ENCODE data around the gene ROR1. TPM values are rescaled to one million over a fixed set of nuclear protein-coding genes. Genes with fewer than 3 reads are reported as not detected.

The ROR1 gene
- total RNA-seq, 1 experiment from 2014 or later, result 2.7 TPM

- TF ChIP-seq CEBPB (IDR thresholded peaks at IDR 0.05; ENCODE audit: low read depth), result no peak
- TF ChIP-seq SRF (IDR thresholded peaks at IDR 0.05; ENCODE audit: low read depth), result no peak
- no peak for TF ChIP-seq ELF1 (IDR thresholded peaks at IDR 0.05; ENCODE audit: borderline replicate concordance, low read depth)
- no peak for TF ChIP-seq POLR2A (IDR thresholded peaks at IDR 0.05; ENCODE audit: borderline replicate concordance, extremely low read depth, insufficient read depth, insufficient read length)
- TF ChIP-seq ATF3 (IDR thresholded peaks at IDR 0.05), result no peak
- TF ChIP-seq TCF7L2 (IDR thresholded peaks at IDR 0.05; ENCODE audit: borderline replicate concordance, extremely low read depth, insufficient read depth, insufficient read length), result no peak
- no peak for TF ChIP-seq EZH2 (IDR thresholded peaks at IDR 0.05)
- TF ChIP-seq ZFX (IDR thresholded peaks at IDR 0.05), result no peak
- no peak for TF ChIP-seq SIN3A (IDR thresholded peaks at IDR 0.05; ENCODE audit: low read depth)
- no peak for TF ChIP-seq SP1 (IDR thresholded peaks at IDR 0.05; ENCODE audit: low read depth)
- TF ChIP-seq ZNF274 (IDR thresholded peaks at IDR 0.05; ENCODE audit: low read depth, low read length), result no peak
- TF ChIP-seq EZH2phosphoT487 (IDR thresholded peaks at IDR 0.05; ENCODE audit: borderline replicate concordance), result no peak
- no peak for TF ChIP-seq CBX3 (IDR thresholded peaks at IDR 0.05; ENCODE audit: low read depth)
- H3K9me3 ChIP-seq (ENCODE audit: control insufficient read depth in 1 of 2, insufficient read depth in 1 of 2, low read depth in 1 of 2, low read length in 2 of 2), result no peaks in the 10 kb centered on the region
- no TSS peak for BruUV-seq (replicated peaks)
- H3K9me2 ChIP-seq (ENCODE audit: insufficient read depth), result no peaks in the 10 kb centered on the region
- RAD21 ChIA-PET (ENCODE audit: low non-redundant PET in 1 of 2, low total read pairs in 2 of 2, uncharacterized antibody in 2 of 2, unreplicated experiment in 2 of 2), result no interaction called here
- CTCF ChIA-PET, result no interaction called here
- ATAC-seq (no peak), DNase-seq (ENCODE audit: low read depth, low spot score) (no peak)
- intact Hi-C loops (cut with micrococcal nuclease), result no loop called here
- H3K4me2 ChIP-seq (ENCODE audit: low read length), result no peak overlapping the region
- H3K27ac ChIP-seq (ENCODE audit: low read depth, low read length), result no peak overlapping the region
- H2AFZ ChIP-seq (ENCODE audit: low read depth, low read length, poor library complexity, severe bottlenecking), result no peak overlapping the region
- no peaks in the 10 kb centered on the region for H3K79me2 ChIP-seq (ENCODE audit: insufficient read depth, low read length)
- peaks cover 9 to 10% of the 10 kb centered on the region in 2 experiments; a peak in 3 of 4 replicates for H3K4me1 ChIP-seq (ENCODE audit: control insufficient read depth in 1 of 2, insufficient read depth in 2 of 2, low read length in 2 of 2)
- H4K20me1 ChIP-seq (ENCODE audit: insufficient read depth), result no peaks in the 10 kb centered on the region
- H3K27me3 ChIP-seq (ENCODE audit: insufficient read depth, low read length), result no peaks in the 10 kb centered on the region
- H3K4me3 ChIP-seq (replicated peaks in 1 of 2; ENCODE audit: low read depth in 1 of 2, low read length in 2 of 2), result no peak overlapping the region
- H3K9ac ChIP-seq (ENCODE audit: low read length), result no peak overlapping the region
- no peaks in the 10 kb centered on the region for H3K36me3 ChIP-seq (ENCODE audit: control insufficient read depth in 1 of 2, insufficient read depth in 2 of 2, low read length in 2 of 2)
- POLR2A ChIA-PET, result no interaction called here
These were observed 18.3 kb downstream of the ROR1 start for GRCh38 chr1:63792152-63792551.

- no peaks in the 10 kb centered on the region for H3K9me2 ChIP-seq (ENCODE audit: insufficient read depth)
- BruUV-seq (replicated peaks), result no TSS peak
- no peak overlapping the region for H3K4me2 ChIP-seq (ENCODE audit: low read length)
- intact Hi-C loops (cut with micrococcal nuclease), result no loop called here
- ChIA-PET RAD21 (ENCODE audit: low non-redundant PET in 1 of 2, low total read pairs in 2 of 2, uncharacterized antibody in 2 of 2, unreplicated experiment in 2 of 2) (no interaction called here), POLR2A (no interaction called here), CTCF (no interaction called here)
- no peaks in the 10 kb centered on the region for H3K79me2 ChIP-seq (ENCODE audit: insufficient read depth, low read length)
- ATAC-seq, result no peak
- DNase-seq (ENCODE audit: low read depth, low spot score), result no peak
- H2AFZ ChIP-seq (ENCODE audit: low read depth, low read length, poor library complexity, severe bottlenecking), result no peak overlapping the region
- TF ChIP-seq CEBPB (IDR thresholded peaks at IDR 0.05; ENCODE audit: low read depth), result no peak
- TF ChIP-seq, protein P1, sequence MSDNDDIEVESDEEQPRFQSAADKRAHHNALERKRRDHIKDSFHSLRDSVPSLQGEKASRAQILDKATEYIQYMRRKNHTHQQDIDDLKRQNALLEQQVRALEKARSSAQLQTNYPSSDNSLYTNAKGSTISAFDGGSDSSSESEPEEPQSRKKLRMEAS (IDR thresholded peaks at IDR 0.05), result no peak
- TF ChIP-seq SIN3A (IDR thresholded peaks at IDR 0.05; ENCODE audit: low read depth), result no peak
- TF ChIP-seq FOSL1 (IDR thresholded peaks at IDR 0.05; ENCODE audit: low read depth), result no peak
- TF ChIP-seq SRF (IDR thresholded peaks at IDR 0.05; ENCODE audit: low read depth), result no peak
- no peak for TF ChIP-seq EGR1 (IDR thresholded peaks at IDR 0.05; ENCODE audit: low read depth)
- TF ChIP-seq, protein P2, sequence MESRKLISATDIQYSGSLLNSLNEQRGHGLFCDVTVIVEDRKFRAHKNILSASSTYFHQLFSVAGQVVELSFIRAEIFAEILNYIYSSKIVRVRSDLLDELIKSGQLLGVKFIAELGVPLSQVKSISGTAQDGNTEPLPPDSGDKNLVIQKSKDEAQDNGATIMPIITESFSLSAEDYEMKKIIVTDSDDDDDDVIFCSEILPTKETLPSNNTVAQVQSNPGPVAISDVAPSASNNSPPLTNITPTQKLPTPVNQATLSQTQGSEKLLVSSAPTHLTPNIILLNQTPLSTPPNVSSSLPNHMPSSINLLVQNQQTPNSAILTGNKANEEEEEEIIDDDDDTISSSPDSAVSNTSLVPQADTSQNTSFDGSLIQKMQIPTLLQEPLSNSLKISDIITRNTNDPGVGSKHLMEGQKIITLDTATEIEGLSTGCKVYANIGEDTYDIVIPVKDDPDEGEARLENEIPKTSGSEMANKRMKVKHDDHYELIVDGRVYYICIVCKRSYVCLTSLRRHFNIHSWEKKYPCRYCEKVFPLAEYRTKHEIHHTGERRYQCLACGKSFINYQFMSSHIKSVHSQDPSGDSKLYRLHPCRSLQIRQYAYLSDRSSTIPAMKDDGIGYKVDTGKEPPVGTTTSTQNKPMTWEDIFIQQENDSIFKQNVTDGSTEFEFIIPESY (IDR thresholded peaks at IDR 0.05; ENCODE audit: extremely low read depth, insufficient replicate concordance, low read length), result no peak
- TF ChIP-seq ELF1 (IDR thresholded peaks at IDR 0.05; ENCODE audit: borderline replicate concordance, low read depth), result no peak
- TF ChIP-seq ZFX (IDR thresholded peaks at IDR 0.05), result no peak
- no peak for TF ChIP-seq EZH2phosphoT487 (IDR thresholded peaks at IDR 0.05; ENCODE audit: borderline replicate concordance)
- TF ChIP-seq SP1 (IDR thresholded peaks at IDR 0.05; ENCODE audit: low read depth), result no peak
- no peak for TF ChIP-seq CTCF (IDR thresholded peaks at IDR 0.05 in 2 of 3, conservative IDR thresholded peaks at IDR 0.05 in 1 of 3; ENCODE audit: borderline replicate concordance in 1 of 3, insufficient read depth in 1 of 3, low read depth in 2 of 3, low read length in 2 of 3)
- H3K27me3 ChIP-seq (ENCODE audit: insufficient read depth, low read length), result no peaks in the 10 kb centered on the region
- no peaks in the 10 kb centered on the region for H3K9me3 ChIP-seq (ENCODE audit: control insufficient read depth in 1 of 2, insufficient read depth in 1 of 2, low read depth in 1 of 2, low read length in 2 of 2)
- H3K4me1 ChIP-seq (ENCODE audit: control insufficient read depth in 1 of 2, insufficient read depth in 2 of 2, low read length in 2 of 2), result peaks cover 9 to 10% of the 10 kb centered on the region in 2 experiments; a peak in 3 of 4 replicates
- no peak overlapping the region for H3K9ac ChIP-seq (ENCODE audit: low read length)
- no peak overlapping the region for H3K4me3 ChIP-seq (replicated peaks in 1 of 2; ENCODE audit: low read depth in 1 of 2, low read length in 2 of 2)
- H3K27ac ChIP-seq (ENCODE audit: low read depth, low read length), result no peak overlapping the region
- H4K20me1 ChIP-seq (ENCODE audit: insufficient read depth), result no peaks in the 10 kb centered on the region
- no peaks in the 10 kb centered on the region for H3K36me3 ChIP-seq (ENCODE audit: control insufficient read depth in 1 of 2, insufficient read depth in 2 of 2, low read length in 2 of 2)
These were observed 20.0 kb downstream of the ROR1 start for GRCh38 chr1:63793741-63794240.

Measured in HCT116 (cell line).